ENCODE results near the gene FNDC1.

The FNDC1 gene

GRCh38 chr6:159161839-159162238 lies 7.4 kb upstream of the FNDC1 start:
- DNase-seq (ENCODE audit: low spot score) = no peak

- DNase-seq (ENCODE audit: low spot score) = no peak
Observed at GRCh38 chr6:159163901-159164370, 5.3 kb upstream of the FNDC1 start.

DNA sequence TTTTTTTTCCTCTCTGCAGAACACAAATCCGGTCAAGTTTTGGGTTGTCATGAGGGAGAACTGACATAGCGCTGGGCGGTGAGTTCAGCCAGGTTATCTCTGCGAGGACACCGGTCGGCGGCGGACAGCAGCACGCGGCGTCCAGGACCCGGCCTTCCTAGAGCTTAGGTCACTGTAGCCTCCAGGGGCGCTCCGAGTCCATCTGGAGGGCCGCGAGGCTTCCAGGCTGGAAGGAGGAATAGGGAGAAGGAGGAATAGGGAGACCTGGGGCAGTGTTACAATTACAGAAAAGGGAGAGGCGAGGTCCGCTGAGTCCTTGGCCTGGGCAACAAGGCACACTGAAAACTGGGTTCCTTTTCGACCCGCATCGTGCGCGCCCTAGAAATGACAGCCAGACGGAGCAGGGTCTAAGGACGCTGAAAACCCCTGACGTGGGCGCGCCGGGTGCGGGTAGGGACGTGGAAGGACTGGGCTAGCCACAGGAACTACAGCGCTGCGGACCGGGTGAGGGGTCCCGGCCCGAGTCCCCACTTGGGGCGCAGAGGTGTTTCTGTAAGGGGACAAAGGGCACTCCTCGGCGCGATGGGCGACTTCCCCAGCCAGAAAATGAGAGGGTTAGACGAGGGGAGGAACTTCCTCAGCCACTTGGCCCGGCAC lies 536 bp upstream of the FNDC1 start:
- DNase-seq (ENCODE audit: low spot score) = peak; percentile 33

GRCh38 chr6:159169557-159170332 lies 545 bp downstream of the FNDC1 start:
- peak; percentile 77 for DNase-seq (ENCODE audit: low spot score)

DNA sequence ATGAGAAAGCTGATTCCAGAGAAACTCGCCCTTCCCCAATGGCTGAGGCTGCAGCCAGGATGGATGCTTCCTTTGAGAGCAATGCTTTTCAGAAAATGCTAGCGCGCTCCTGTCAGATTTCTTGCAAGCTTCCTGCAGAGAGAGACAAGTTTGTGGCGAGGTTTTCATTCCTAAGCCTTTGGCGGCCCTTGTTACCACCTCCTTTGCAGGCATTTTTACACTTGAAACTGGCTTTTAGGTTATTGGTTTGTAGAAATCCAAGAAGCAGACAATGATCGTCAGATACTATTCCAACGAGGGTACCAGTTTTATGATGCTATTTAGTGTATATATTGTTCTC lies 1.1 kb downstream of the FNDC1 start:
- DNase-seq (ENCODE audit: low spot score) = no peak

DNA sequence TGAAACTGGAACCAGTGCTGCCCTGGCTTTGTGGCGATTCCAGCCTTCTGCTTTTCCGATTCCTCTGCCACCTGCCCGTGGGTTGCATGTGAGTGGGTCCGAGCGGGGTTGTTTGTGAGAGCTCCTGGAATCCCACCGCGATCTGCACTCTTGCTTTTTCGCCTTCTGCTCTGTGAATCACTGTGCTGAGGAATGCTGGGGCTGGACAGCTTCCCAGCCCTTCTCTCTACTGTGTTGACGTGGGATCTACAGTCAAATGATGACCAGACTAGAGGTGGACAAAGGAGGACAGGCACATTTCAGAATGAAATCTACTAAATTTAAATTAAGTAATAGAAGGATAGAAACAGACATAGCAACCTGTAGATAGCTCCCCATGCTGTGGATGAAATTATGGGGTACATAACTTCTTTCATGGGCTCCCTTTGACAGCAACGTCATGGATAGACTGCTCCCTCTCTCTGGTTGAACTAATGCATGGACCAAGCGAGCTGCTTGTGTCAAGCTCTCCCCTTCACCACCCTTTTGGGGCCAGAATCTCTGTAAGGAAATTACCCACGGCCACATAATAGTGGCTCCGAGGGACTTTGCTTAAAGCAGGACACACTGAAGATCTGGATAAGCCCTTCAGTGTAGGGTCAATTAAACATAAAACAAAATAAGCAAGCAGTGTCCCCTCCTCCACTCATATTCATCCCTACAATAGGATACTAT lies 2.0 kb downstream of the FNDC1 start:
- DNase-seq (ENCODE audit: low spot score) = no peak

DNA sequence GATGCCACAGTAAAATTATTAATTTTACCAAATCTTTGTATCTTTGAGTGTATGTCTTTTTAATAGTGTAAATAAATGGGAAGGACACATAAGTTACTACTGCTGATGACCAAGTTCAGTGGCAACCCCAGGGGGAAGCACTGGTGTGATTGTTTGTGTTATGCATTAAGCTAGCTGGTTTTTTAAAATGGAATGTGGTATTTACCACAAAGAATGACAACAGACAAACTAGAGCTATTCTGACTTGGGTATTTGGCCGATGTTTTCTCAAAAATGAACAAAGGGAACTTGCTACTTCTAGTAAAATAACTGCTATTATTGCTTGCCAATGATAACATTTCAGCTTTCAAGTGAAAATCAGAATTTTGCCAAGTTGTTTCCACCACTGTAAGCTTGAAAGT lies 2.9 kb downstream of the FNDC1 start:
- no peak for DNase-seq (ENCODE audit: low spot score)

- DNase-seq (ENCODE audit: low spot score) = peak; percentile 89
Observed at GRCh38 chr6:159174263-159174969, 5.2 kb downstream of the FNDC1 start.

- DNase-seq (ENCODE audit: low spot score) = no peak
Observed at GRCh38 chr6:159176913-159177312, 7.7 kb downstream of the FNDC1 start.

- no peak for DNase-seq (ENCODE audit: low spot score)
Observed at GRCh38 chr6:159178847-159179246, 9.6 kb downstream of the FNDC1 start.

GRCh38 chr6:159180001-159180400 lies 10.8 kb downstream of the FNDC1 start:
- no peak for DNase-seq (ENCODE audit: low spot score)

DNA sequence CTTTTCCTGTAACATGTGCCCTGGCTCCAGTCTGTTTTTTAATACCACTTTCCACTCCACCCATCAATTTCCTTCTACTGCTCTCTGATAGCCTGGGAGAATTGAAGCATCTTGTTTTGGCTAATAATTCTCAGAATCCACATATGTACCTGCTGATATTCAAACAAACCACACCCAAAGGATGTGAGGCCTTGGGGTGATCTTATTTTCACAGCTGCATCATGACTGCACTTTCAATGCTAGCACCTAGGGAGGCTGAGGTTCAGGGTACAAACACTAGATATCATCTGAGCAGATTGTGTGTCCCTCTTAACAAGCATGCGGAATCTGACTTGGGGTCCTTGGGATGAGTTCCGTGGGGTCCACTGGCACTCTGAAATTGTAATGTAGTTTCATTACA lies 12.7 kb downstream of the FNDC1 start:
- DNase-seq (ENCODE audit: low spot score) = no peak

DNA sequence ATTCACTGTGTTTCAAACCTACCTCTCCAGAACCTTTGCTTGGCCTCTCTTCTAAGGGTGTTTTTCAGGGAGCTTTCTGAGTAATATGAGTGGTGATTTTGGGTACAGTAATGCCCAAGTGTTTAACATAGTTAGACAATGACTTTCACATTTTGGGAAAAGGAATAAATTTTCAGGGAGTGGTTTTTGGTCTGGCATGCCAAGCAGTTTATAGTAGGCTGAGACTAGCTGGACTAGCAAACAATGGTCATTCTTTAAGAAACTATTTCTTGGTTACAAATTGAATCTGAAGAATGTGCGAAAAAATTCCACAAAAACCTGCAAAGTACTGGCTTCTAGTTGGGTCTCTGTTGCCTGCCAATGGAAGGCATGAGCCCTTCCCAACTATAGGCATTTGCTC lies 15.4 kb downstream of the FNDC1 start:
- no peak for DNase-seq (ENCODE audit: low spot score)

GRCh38 chr6:159190460-159190859 lies 21.3 kb downstream of the FNDC1 start:
- no peak for DNase-seq (ENCODE audit: low spot score)

- DNase-seq (ENCODE audit: low spot score) = no peak
Observed at GRCh38 chr6:159193923-159194322, 24.7 kb downstream of the FNDC1 start.

GRCh38 chr6:159194421-159194820 lies 25.2 kb downstream of the FNDC1 start:
- DNase-seq (ENCODE audit: low spot score) = no peak

DNA sequence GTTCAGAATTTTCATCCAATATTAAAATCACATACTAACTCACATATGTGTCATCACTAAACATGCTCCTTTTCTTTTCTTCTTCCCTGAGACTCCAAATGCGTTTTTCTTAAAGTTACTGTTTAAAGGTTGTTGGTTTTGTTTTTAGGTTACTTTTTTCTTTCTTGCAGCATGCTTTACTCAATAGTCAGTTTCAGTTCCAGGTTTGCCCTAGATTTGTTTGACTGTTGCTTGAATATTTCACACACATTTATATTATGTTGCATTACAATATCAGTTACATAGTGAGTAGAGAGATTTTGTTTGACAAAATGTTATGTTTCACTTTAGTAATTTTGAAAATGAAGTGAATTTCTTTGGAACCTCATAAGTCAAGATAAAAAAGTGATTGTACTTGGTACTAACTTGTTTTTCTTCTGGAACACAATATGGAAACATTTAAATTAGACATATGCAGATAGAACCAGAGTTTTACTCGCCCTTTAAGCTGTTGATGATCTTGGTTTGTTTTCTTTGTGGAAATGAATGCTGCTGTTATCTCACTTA lies 27.3 kb downstream of the FNDC1 start:
- DNase-seq (ENCODE audit: low spot score) = no peak

- no peak for DNase-seq (ENCODE audit: low spot score)
Observed at GRCh38 chr6:159197251-159197650, 28.1 kb downstream of the FNDC1 start.

GRCh38 chr6:159201336-159201735 lies 32.1 kb downstream of the FNDC1 start:
- no peak for DNase-seq (ENCODE audit: low spot score)

DNA sequence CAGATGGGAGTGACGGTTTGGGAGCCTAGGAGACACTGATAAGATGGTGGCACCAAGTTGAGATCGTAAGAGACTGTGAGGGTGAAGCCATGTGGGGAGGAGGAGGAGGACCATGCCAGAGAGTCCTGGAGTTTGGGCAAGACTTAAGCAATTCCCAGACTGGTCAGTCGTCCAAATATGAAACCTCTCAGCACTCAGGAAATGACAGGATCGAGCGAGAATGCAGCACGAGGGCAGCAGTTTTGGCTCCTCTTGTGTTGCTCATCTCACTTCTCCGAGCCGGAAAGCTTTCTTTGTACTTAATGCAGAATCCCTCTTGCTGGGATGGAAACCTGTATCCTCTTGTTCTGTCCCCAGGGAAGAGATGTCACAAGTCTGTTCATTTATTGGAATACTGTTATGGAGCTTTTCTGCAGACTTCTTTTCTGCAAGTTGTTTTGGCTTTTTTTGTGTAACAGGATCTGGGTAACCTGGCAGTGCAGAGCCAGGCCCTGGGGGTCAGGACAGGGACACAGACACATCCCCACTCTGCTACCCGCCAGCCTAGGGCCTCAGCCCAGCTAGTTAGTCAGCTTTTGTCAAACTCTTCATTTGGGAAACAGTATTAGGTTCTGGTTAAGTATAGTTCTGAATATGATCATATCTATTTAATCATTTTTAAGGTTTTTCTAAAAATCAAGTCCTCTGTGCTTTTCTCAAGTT lies 34.3 kb downstream of the FNDC1 start:
- no peak for DNase-seq (ENCODE audit: low spot score)

DNA sequence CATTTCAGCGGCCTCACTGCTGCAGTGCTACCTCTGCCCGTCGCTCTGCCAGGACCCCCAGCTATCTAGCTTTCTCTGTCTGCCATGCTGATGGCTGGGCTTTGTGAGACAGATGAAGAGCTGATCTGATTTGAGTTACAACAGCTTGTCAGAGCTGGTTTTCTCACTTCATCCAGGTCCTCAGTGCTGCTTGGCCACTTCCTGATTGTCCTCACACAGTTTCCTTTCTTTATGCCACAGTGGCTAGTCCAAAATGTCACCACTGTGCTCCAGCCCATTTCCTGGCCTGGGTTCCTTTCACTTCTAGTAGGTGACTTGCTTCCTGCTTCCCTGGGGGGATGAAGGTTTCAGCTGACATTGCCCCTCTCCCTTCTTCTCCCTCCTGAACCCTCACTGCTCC lies 35.4 kb downstream of the FNDC1 start:
- no peak for DNase-seq (ENCODE audit: low spot score)

DNA sequence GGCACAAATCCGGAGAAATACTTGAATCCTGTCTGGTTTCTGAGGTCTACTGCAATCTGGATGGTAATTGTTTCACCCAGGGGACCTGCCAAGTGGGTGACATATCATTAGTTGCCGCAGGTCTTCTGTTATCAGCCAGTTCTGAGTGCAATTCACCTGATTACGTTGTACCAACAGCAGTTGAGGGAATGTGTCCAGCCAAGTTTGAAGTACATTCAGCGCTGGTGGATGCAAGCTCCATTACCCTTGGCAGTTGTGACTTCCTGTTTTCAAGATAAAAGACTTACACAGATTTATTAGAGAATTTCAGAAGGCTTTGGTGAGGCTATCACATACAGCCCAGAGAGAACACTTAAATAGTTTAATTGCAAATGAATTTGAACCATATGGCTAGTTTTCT lies 42.8 kb downstream of the FNDC1 start:
- DNase-seq (ENCODE audit: low spot score) = no peak

Measured in D341Med (cell line).